Nephron progenitor cell (in vitro differentiated cells): ENCODE measurements around the gene NCKAP5.

Experiments
- DNase-seq: peaks from one replicate; pipeline ENCODE4 v3.0.0; 2021
- H3K27ac Mint-ChIP-seq: 2 replicates; pipeline ENCODE4 v1.8.0; 2021; ENCODE audit warnings: mild to moderate bottlenecking, moderate library complexity, mixed read lengths
- H3K27me3 Mint-ChIP-seq: 2 replicates; pipeline ENCODE4 v1.8.0; 2021; ENCODE audit warnings: mild to moderate bottlenecking, low read depth, mixed read lengths; ENCODE audit not compliant: poor library complexity
- H3K36me3 Mint-ChIP-seq: 2 replicates; pipeline ENCODE4 v1.8.0; 2021; ENCODE audit warnings: low read depth, mixed read lengths
- H3K4me1 Mint-ChIP-seq: 2 replicates; pipeline ENCODE4 v1.8.0; 2021; ENCODE audit warnings: mixed read lengths
- H3K4me3 Mint-ChIP-seq: 2 replicates; pipeline ENCODE4 v1.8.0; 2021; ENCODE audit warnings: mild to moderate bottlenecking, moderate library complexity, mixed read lengths
- H3K9me3 Mint-ChIP-seq: 2 replicates; pipeline ENCODE4 v1.8.0; 2021; ENCODE audit warnings: mild to moderate bottlenecking, moderate library complexity, mixed read lengths
- CTCF ChIP-seq: fragments of 200-600 bp; sonication (generic); IDR thresholded peaks from 2 replicates; pipeline ENCODE4 v1.5.0; 2021; ENCODE audit warnings: antibody characterized with exemption

Gene NCKAP5

GRCh38 chr2:132891498-132891897 lies 676.8 kb downstream of the NCKAP5 start:
- H3K27me3 Mint-ChIP-seq: peaks cover 6% of the 10 kb centered on the region
- no peak for TF ChIP-seq CTCF
- no peaks in the 10 kb centered on the region for H3K4me1 Mint-ChIP-seq
- H3K27ac Mint-ChIP-seq: no peak overlapping the region
- H3K9me3 Mint-ChIP-seq: peaks cover 8% of the 10 kb centered on the region
- no peak overlapping the region for H3K4me3 Mint-ChIP-seq
- H3K36me3 Mint-ChIP-seq: no peaks in the 10 kb centered on the region
- DNase-seq: no peak

GRCh38 chr2:132886574-132886973 lies 681.7 kb downstream of the NCKAP5 start:
- H3K36me3 Mint-ChIP-seq: no peaks in the 10 kb centered on the region
- H3K4me3 Mint-ChIP-seq: no peak overlapping the region
- peaks cover 12% of the 10 kb centered on the region for H3K9me3 Mint-ChIP-seq
- DNase-seq: no peak
- peaks cover 6% of the 10 kb centered on the region for H3K27me3 Mint-ChIP-seq
- TF ChIP-seq CTCF: no peak
- H3K27ac Mint-ChIP-seq: no peak overlapping the region
- H3K4me1 Mint-ChIP-seq: peaks cover 14% of the 10 kb centered on the region

GRCh38 chr2:132884705-132885104 lies 683.6 kb downstream of the NCKAP5 start:
- Mint-ChIP-seq H3K4me1 (peaks cover 14% of the 10 kb centered on the region), H3K36me3 (no peaks in the 10 kb centered on the region), H3K9me3 (peaks cover 12% of the 10 kb centered on the region), H3K4me3 (no peak overlapping the region), H3K27ac (no peak overlapping the region), H3K27me3 (peaks cover 9% of the 10 kb centered on the region)
- no peak for TF ChIP-seq CTCF
- DNase-seq: no peak

- Mint-ChIP-seq H3K27ac (no peak overlapping the region), H3K9me3 (peaks cover 12% of the 10 kb centered on the region), H3K4me1 (peaks cover 14% of the 10 kb centered on the region), H3K36me3 (no peaks in the 10 kb centered on the region), H3K27me3 (peaks cover 9% of the 10 kb centered on the region), H3K4me3 (no peak overlapping the region)
- TF ChIP-seq CTCF: no peak
- DNase-seq: no peak
These were observed 684.0 kb downstream of the NCKAP5 start for GRCh38 chr2:132884292-132884691.

- no peaks in the 10 kb centered on the region for H3K36me3 Mint-ChIP-seq
These were observed 684.8 kb downstream of the NCKAP5 start for GRCh38 chr2:132883430-132883829.

More at GRCh38 chr2:132883430-132883829, 684.8 kb downstream of the NCKAP5 start:
- no peak overlapping the region for H3K4me3 Mint-ChIP-seq
- H3K9me3 Mint-ChIP-seq: peaks cover 12% of the 10 kb centered on the region
- no peak for DNase-seq
- H3K27ac Mint-ChIP-seq: no peak overlapping the region
- H3K27me3 Mint-ChIP-seq: peaks cover 9% of the 10 kb centered on the region
- no peak for TF ChIP-seq CTCF
- H3K4me1 Mint-ChIP-seq: peaks cover 14% of the 10 kb centered on the region
